ENCODE results near the gene FARP1.

DNA sequence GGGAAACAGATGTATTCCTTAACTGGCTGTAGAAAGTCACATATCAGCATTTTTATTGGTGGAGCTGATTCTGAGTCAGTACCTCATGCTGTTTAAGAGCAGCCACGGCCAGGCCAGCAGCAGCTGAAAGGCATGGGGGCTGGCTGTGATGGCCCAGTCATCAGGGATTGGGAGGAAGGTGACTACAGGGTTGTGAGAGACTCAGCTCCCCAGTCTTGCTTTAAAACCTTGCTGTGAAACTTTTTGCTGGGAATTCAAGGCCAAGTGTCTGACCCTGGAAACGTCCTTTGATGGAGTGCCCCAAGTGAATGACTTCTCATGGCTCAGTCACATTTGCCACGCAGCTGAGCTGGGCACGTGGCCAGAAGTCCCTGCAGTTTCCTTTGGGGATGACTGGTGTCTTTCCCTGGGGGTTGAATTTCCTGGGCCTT lies 73.3 kb downstream of the FARP1 start:
- TF ChIP-seq RARB (CRISPR knock-in tag; IDR thresholded peaks at IDR 0.05): no peak
- TF ChIP-seq, protein P1, sequence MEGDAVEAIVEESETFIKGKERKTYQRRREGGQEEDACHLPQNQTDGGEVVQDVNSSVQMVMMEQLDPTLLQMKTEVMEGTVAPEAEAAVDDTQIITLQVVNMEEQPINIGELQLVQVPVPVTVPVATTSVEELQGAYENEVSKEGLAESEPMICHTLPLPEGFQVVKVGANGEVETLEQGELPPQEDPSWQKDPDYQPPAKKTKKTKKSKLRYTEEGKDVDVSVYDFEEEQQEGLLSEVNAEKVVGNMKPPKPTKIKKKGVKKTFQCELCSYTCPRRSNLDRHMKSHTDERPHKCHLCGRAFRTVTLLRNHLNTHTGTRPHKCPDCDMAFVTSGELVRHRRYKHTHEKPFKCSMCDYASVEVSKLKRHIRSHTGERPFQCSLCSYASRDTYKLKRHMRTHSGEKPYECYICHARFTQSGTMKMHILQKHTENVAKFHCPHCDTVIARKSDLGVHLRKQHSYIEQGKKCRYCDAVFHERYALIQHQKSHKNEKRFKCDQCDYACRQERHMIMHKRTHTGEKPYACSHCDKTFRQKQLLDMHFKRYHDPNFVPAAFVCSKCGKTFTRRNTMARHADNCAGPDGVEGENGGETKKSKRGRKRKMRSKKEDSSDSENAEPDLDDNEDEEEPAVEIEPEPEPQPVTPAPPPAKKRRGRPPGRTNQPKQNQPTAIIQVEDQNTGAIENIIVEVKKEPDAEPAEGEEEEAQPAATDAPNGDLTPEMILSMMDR (IDR thresholded peaks at IDR 0.05): no peak
- no peak for TF ChIP-seq ZC3H11A (IDR thresholded peaks at IDR 0.05)
- no peak for TF ChIP-seq POLR2A (IDR thresholded peaks at IDR 0.05; ENCODE audit: low read length)
- no peak for TF ChIP-seq SMC3 (IDR thresholded peaks at IDR 0.05)
- TF ChIP-seq, protein P2, sequence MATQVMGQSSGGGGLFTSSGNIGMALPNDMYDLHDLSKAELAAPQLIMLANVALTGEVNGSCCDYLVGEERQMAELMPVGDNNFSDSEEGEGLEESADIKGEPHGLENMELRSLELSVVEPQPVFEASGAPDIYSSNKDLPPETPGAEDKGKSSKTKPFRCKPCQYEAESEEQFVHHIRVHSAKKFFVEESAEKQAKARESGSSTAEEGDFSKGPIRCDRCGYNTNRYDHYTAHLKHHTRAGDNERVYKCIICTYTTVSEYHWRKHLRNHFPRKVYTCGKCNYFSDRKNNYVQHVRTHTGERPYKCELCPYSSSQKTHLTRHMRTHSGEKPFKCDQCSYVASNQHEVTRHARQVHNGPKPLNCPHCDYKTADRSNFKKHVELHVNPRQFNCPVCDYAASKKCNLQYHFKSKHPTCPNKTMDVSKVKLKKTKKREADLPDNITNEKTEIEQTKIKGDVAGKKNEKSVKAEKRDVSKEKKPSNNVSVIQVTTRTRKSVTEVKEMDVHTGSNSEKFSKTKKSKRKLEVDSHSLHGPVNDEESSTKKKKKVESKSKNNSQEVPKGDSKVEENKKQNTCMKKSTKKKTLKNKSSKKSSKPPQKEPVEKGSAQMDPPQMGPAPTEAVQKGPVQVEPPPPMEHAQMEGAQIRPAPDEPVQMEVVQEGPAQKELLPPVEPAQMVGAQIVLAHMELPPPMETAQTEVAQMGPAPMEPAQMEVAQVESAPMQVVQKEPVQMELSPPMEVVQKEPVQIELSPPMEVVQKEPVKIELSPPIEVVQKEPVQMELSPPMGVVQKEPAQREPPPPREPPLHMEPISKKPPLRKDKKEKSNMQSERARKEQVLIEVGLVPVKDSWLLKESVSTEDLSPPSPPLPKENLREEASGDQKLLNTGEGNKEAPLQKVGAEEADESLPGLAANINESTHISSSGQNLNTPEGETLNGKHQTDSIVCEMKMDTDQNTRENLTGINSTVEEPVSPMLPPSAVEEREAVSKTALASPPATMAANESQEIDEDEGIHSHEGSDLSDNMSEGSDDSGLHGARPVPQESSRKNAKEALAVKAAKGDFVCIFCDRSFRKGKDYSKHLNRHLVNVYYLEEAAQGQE (IDR thresholded peaks at IDR 0.05): no peak
- TF ChIP-seq, protein P3, sequence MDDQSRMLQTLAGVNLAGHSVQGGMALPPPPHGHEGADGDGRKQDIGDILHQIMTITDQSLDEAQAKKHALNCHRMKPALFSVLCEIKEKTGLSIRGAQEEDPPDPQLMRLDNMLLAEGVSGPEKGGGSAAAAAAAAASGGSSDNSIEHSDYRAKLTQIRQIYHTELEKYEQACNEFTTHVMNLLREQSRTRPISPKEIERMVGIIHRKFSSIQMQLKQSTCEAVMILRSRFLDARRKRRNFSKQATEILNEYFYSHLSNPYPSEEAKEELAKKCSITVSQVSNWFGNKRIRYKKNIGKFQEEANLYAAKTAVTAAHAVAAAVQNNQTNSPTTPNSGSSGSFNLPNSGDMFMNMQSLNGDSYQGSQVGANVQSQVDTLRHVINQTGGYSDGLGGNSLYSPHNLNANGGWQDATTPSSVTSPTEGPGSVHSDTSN (IDR thresholded peaks at IDR 0.05): no peak
- TF ChIP-seq KDM5A (IDR thresholded peaks at IDR 0.05): no peak
- no peak for TF ChIP-seq EP300 (IDR thresholded peaks at IDR 0.05)
- TF ChIP-seq NFE2L2 (conservative IDR thresholded peaks at IDR 0.05; ENCODE audit: low read length): no peak
- TF ChIP-seq RAD21 (conservative IDR thresholded peaks at IDR 0.05 in 1 of 2, IDR thresholded peaks at IDR 0.05 in 1 of 2): no peak
- TF ChIP-seq NPAS2 (CRISPR knock-in tag; IDR thresholded peaks at IDR 0.05; ENCODE audit: borderline replicate concordance): no peak

Measured in A549 (cell line).